HG02678 (cell line): ENCODE data around the gene IL23R.
"Not testable (repeated sequence)": the region's sequence is repeated elsewhere in the genome, so short reads cannot be mapped to it uniquely, and the experiment has no call there.

Source experiments
- ATAC-seq: cut with Tn5 transposase; IDR thresholded peaks from one replicate; pipeline ENCODE4 v1.9.1; 2021; ENCODE audit warnings: mild to moderate bottlenecking, moderate library complexity; ENCODE audit not compliant: unreplicated experiment

IL23R gene, protein sequence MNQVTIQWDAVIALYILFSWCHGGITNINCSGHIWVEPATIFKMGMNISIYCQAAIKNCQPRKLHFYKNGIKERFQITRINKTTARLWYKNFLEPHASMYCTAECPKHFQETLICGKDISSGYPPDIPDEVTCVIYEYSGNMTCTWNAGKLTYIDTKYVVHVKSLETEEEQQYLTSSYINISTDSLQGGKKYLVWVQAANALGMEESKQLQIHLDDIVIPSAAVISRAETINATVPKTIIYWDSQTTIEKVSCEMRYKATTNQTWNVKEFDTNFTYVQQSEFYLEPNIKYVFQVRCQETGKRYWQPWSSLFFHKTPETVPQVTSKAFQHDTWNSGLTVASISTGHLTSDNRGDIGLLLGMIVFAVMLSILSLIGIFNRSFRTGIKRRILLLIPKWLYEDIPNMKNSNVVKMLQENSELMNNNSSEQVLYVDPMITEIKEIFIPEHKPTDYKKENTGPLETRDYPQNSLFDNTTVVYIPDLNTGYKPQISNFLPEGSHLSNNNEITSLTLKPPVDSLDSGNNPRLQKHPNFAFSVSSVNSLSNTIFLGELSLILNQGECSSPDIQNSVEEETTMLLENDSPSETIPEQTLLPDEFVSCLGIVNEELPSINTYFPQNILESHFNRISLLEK

DNA sequence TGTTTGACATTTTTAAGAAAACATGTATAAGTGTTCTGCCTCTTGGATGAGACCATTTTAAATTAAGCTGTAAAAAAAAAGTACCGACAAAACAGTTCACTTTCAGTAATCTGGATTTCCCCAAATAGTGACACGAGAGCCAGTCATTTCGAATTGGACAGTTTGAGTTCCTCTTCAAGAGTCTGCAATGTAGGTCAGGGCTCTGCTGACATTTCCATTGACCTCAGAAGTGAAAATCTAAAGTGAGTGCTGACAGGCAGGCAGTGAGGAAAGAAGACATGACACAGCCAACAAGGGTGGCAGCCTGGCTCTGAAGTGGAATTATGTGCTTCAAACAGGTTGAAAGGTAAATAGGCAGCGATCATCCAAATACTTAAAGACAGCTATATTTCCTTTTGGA, at the start of gene IL23R:
IL23R (plus strand) TSS at position 259 of the 400 bp plus-strand sequence. CDS start 1,667 bp downstream, outside the sequence.
- peak; percentile 76 for ATAC-seq

- no peak for ATAC-seq
Observed at GRCh38 chr1:67118191-67118590, 48.1 kb upstream of the IL23R start.

DNA sequence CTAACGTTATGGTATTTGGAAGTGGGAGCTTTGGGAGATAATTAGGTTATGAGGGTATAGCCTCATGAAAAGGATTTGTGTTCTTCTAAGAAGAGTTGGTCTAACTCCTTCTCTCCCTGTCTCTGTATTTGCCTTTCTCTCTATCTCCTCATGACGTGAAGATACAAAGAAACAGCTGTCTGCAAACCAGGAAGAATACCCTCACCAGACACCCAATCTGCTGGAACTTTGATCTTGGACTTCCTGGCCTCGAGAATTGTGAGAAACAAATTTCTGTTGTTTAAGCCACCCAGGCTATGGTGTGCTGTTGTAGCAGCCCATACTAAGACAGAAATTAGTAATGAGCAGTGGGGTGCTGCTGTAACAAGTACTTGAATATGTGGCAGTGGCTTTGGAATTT, 47.6 kb upstream of the IL23R start:
- no peak for ATAC-seq

DNA sequence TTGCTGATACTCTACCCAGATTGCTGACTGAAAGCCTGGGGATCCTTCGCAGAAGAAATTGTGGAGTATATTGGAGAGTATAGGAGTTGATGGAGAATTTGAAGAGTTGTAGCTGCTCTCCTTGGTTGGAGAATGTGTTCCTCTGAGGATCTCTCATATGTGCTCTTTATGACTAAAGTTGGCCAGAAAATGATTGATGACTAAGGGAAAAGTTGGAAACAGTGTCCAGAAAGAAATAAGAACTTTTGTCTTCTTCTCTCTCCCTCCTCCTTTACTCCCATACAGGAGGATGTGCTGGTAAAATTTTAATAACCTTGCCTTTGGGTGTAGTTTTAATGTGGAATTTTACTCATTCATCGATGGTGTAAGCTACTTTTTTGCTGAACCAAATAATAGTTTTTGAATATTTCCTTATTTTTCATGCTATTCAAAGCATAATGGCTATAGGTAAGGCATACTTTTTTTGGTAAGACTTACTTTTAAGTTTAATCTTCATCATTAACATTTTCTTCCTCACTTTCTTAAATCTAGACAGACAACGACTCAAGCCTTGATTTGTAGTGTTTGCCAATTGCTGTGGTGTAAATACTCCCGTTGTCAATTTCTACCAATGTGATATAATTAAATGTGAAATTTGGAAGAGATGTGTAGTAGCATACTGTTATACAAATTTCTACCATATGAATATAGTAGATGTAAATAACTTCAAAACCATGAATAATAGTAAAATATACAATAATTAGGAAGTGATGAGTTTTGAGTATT, 45.2 kb upstream of the IL23R start:
- ATAC-seq: no peak

- ATAC-seq: no peak
Observed at GRCh38 chr1:67124455-67124854, 41.8 kb upstream of the IL23R start.

GRCh38 chr1:67126111-67126746, 40.0 kb upstream of the IL23R start:
- no peak for ATAC-seq

- ATAC-seq: no peak
Observed at GRCh38 chr1:67126974-67127373, 39.3 kb upstream of the IL23R start.

GRCh38 chr1:67130673-67131072, 35.6 kb upstream of the IL23R start:
- ATAC-seq: no peak

- ATAC-seq: no peak
Observed at GRCh38 chr1:67133177-67133576, 33.1 kb upstream of the IL23R start.

- ATAC-seq: no peak
Observed at GRCh38 chr1:67134695-67135094, 31.6 kb upstream of the IL23R start, which contains the start of gene C1orf141. TSS of gene C1orf141 (minus strand) at chr1:67134970. CDS start at chr1:67127240, 7,730 bp downstream.

DNA sequence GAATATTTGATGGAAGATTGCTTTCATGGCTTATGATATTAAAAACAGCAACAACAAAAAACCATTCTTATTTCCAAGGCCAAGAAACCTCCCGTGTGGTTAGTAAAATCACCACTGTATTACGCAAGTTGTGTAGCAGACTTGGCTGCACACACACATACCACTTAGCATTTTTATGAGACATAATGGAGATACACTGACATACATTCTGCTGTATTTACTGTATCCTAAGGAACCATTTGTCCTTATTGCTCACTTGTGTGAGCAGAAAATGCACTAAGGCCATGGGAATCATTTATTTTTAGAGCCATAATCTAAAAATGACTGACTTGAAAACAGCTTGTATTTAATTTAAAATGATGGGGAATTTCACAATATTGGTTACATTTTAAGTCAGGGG, 30.9 kb upstream of the IL23R start:
- ATAC-seq: no peak

GRCh38 chr1:67137307-67137753, 28.9 kb upstream of the IL23R start:
- no peak for ATAC-seq

- ATAC-seq: no peak
Observed at GRCh38 chr1:67138813-67139499, 27.3 kb upstream of the IL23R start.

- no peak for ATAC-seq
Observed at GRCh38 chr1:67140460-67140859, 25.8 kb upstream of the IL23R start.

DNA sequence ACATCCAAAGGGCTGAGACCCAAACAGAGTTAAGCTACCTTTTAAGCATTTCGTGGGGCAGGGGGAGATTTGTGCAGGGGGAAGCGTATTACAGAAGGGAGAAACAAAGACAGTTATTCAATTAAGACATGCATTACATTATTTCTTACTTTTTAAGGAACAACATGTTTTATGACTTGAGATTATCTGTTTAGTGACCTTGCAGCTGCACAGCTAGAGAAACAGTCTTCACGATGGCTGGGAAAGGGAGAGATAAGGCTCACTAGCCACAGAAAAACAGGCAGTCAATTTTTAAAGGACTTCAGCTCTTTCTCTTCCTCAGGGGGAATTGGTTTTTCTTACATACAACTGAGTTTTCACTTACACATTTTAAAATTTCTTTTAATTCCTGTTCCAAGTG, 24.4 kb upstream of the IL23R start:
- not testable (repeated sequence) for ATAC-seq

DNA sequence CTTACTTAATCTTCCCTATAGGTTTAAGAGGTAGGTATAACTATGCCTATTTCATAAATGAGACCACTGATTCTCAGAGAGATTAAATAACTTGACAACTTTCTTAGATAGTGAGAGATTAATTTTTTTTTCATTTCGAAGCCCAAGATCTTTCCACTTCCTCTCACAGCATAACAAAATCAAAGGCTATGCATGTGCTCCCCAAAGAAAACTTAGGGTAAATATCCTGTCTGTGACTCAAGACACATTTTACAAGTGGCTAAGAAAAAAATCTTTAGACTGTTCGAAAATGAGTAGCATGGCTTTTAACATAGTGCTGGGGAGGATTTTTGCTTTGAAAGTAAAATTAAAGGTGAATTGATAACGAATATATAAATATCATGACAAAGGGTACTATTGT, 23.3 kb upstream of the IL23R start:
- no peak for ATAC-seq

- ATAC-seq: no peak
Observed at GRCh38 chr1:67143966-67144365, 22.3 kb upstream of the IL23R start.

- ATAC-seq: no peak
Observed at GRCh38 chr1:67144696-67145095, 21.6 kb upstream of the IL23R start.

GRCh38 chr1:67146101-67146500, 20.2 kb upstream of the IL23R start:
- ATAC-seq: no peak

GRCh38 chr1:67146539-67146938, 19.7 kb upstream of the IL23R start:
- no peak for ATAC-seq
